ENCODE data around the gene CBX8. TPM values are rescaled to one million over a fixed set of nuclear protein-coding genes. Genes with fewer than 3 reads are reported as not detected.
A peak's percentile ranks its signal among the peaks of the same experiment; 100 is the strongest.
"Not testable (repeated sequence)": the region's sequence is repeated elsewhere in the genome, so short reads cannot be mapped to it uniquely, and the experiment has no call there.

The CBX8 gene
- total RNA-seq, 2 experiments from 2014 or later, result 4.3 to 6.4 TPM

- Mint-ChIP-seq H3K27ac (no peak overlapping the region), H3K9me3 (no peaks in the 10 kb centered on the region), H3K36me3 (ENCODE audit: low read depth) (no peaks in the 10 kb centered on the region), H3K27me3 (peaks cover 40% of the 10 kb centered on the region), H3K4me3 (no peak overlapping the region), H3K4me1 (peaks cover 27% of the 10 kb centered on the region)
- no peak for DNase-seq
- CTCF ChIA-PET, result interaction anchor here (0.8 to 1.8 kb wide), 2 partner anchors 9 to 58 kb away, joined by 3 to 5 read pairs; partner anchors contain the start of gene CBX4
- POLR2A ChIA-PET, result no interaction called here
Measured at GRCh38 chr17:79781736-79782575, 14.9 kb downstream of the CBX8 start.

- no peak for DNase-seq
- Mint-ChIP-seq H3K4me1 (peaks cover 32% of the 10 kb centered on the region), H3K36me3 (ENCODE audit: low read depth) (no peaks in the 10 kb centered on the region), H3K9me3 (no peaks in the 10 kb centered on the region), H3K4me3 (no peak overlapping the region), H3K27me3 (peaks cover 42% of the 10 kb centered on the region), H3K27ac (no peak overlapping the region)
- POLR2A ChIA-PET, result no interaction called here
- CTCF ChIA-PET, result interaction anchor here (0.8 to 1.8 kb wide), 3 partner anchors 8 to 59 kb away, joined by 3 to 5 read pairs (median 3); partner anchors contain the start of gene CBX4
Measured at GRCh38 chr17:79781012-79781650, 15.7 kb downstream of the CBX8 start.

GRCh38 chr17:79779661-79780365 lies 17.1 kb downstream of the CBX8 start:
- peaks cover 54% of the 10 kb centered on the region for H3K27me3 Mint-ChIP-seq
- H3K9me3 Mint-ChIP-seq, result no peaks in the 10 kb centered on the region
- CTCF ChIA-PET, result interaction anchor here (1.3 to 1.4 kb wide), 2 partner anchors 10 to 27 kb away, joined by 3 read pairs; no protein-coding TSS in a partner anchor
- no peak for DNase-seq
- H3K36me3 Mint-ChIP-seq (ENCODE audit: low read depth), result no peaks in the 10 kb centered on the region
- peak overlapping the region; percentile 82 for H3K4me3 Mint-ChIP-seq
- POLR2A ChIA-PET, result no interaction called here
- H3K4me1 Mint-ChIP-seq, result peaks cover 32% of the 10 kb centered on the region
- no peak overlapping the region for H3K27ac Mint-ChIP-seq

- peaks cover 61% of the 10 kb centered on the region for H3K27me3 Mint-ChIP-seq
- H3K4me1 Mint-ChIP-seq, result peaks cover 32% of the 10 kb centered on the region
- no peaks in the 10 kb centered on the region for H3K9me3 Mint-ChIP-seq
- no peak overlapping the region for H3K27ac Mint-ChIP-seq
- no peaks in the 10 kb centered on the region for H3K36me3 Mint-ChIP-seq (ENCODE audit: low read depth)
- ChIA-PET CTCF (interaction anchor here (0.6 to 1.4 kb wide), 3 partner anchors 27 to 1138 kb away, joined by 3 to 5 read pairs (median 3); no protein-coding TSS in a partner anchor), POLR2A (no interaction called here)
- no peak for DNase-seq
- peak overlapping the region; percentile 82 for H3K4me3 Mint-ChIP-seq
Measured at GRCh38 chr17:79779084-79779529, 17.8 kb downstream of the CBX8 start.

- peaks cover 32% of the 10 kb centered on the region for H3K4me1 Mint-ChIP-seq
- no peak for DNase-seq
- H3K9me3 Mint-ChIP-seq, result no peaks in the 10 kb centered on the region
- no peaks in the 10 kb centered on the region for H3K36me3 Mint-ChIP-seq (ENCODE audit: low read depth)
- POLR2A ChIA-PET, result no interaction called here
- CTCF ChIA-PET, result interaction anchor here (0.6 to 0.9 kb wide), 4 partner anchors 35 to 1137 kb away, joined by 3 to 7 read pairs (median 4); no protein-coding TSS in a partner anchor
- H3K27ac Mint-ChIP-seq, result peak overlapping the region; percentile 76
- H3K4me3 Mint-ChIP-seq, result peak overlapping the region; percentile 82
- H3K27me3 Mint-ChIP-seq, result peaks cover 66% of the 10 kb centered on the region
Measured at GRCh38 chr17:79778504-79779083, 18.3 kb downstream of the CBX8 start.

GRCh38 chr17:79777894-79778503 lies 18.9 kb downstream of the CBX8 start, which contains the start of gene CBX2:
Gene CBX2, plus strand, starts transcription at chr17:79778148. Its CDS starts 88 bp downstream, at chr17:79778236.
- ChIA-PET POLR2A (no interaction called here), CTCF (interaction anchor here (0.6 kb wide), 2 partner anchors 38 to 316 kb away, joined by 3 to 7 read pairs; no protein-coding TSS in a partner anchor)
- Mint-ChIP-seq H3K27me3 (peaks cover 66% of the 10 kb centered on the region), H3K4me1 (peaks cover 32% of the 10 kb centered on the region), H3K4me3 (peak within 1 kb of the TSS; percentile 82), H3K9me3 (no peaks in the 10 kb centered on the region), H3K27ac (peak within 1 kb of the TSS; percentile 76), H3K36me3 (ENCODE audit: low read depth) (no peaks in the 10 kb centered on the region)
- peak; percentile 79 for DNase-seq

- peak; percentile 42 for DNase-seq
- no peaks in the 10 kb centered on the region for H3K36me3 Mint-ChIP-seq (ENCODE audit: low read depth)
- H3K27ac Mint-ChIP-seq, result no peak overlapping the region
- peaks cover 61% of the 10 kb centered on the region for H3K27me3 Mint-ChIP-seq
- ChIA-PET POLR2A (no interaction called here), CTCF (interaction anchor here (0.9 to 2.4 kb wide), 2 partner anchors 31 to 63 kb away, joined by 5 to 6 read pairs; no protein-coding TSS in a partner anchor)
- peak overlapping the region; percentile 71 for H3K4me3 Mint-ChIP-seq
- peaks cover 27% of the 10 kb centered on the region for H3K4me1 Mint-ChIP-seq
- H3K9me3 Mint-ChIP-seq, result no peaks in the 10 kb centered on the region
Measured at GRCh38 chr17:79777120-79777893, 19.6 kb downstream of the CBX8 start.

GRCh38 chr17:79776376-79777119 lies 20.3 kb downstream of the CBX8 start:
- no peak for DNase-seq
- Mint-ChIP-seq H3K36me3 (ENCODE audit: low read depth) (no peaks in the 10 kb centered on the region), H3K27me3 (peaks cover 61% of the 10 kb centered on the region), H3K27ac (no peak overlapping the region), H3K9me3 (no peaks in the 10 kb centered on the region), H3K4me1 (peaks cover 24% of the 10 kb centered on the region), H3K4me3 (peak overlapping the region; percentile 71)
- ChIA-PET POLR2A (no interaction called here), CTCF (interaction anchor here (0.9 to 2.4 kb wide), 2 partner anchors 30 to 64 kb away, joined by 5 to 6 read pairs; no protein-coding TSS in a partner anchor)

GRCh38 chr17:79775632-79776031 lies 21.2 kb downstream of the CBX8 start:
- no peak overlapping the region for H3K27ac Mint-ChIP-seq
- ChIA-PET CTCF (interaction anchor here (1.6 to 2.4 kb wide), 3 partner anchors 14 to 69 kb away, joined by 3 to 6 read pairs (median 5); no protein-coding TSS in a partner anchor), POLR2A (no interaction called here)
- no peak overlapping the region for H3K4me3 Mint-ChIP-seq
- H3K9me3 Mint-ChIP-seq, result no peaks in the 10 kb centered on the region
- no peaks in the 10 kb centered on the region for H3K36me3 Mint-ChIP-seq (ENCODE audit: low read depth)
- DNase-seq, result no peak
- H3K4me1 Mint-ChIP-seq, result peaks cover 20% of the 10 kb centered on the region
- peaks cover 57% of the 10 kb centered on the region for H3K27me3 Mint-ChIP-seq

- Mint-ChIP-seq H3K27me3 (peaks cover 53% of the 10 kb centered on the region), H3K36me3 (ENCODE audit: low read depth) (no peaks in the 10 kb centered on the region), H3K4me3 (no peak overlapping the region), H3K9me3 (no peaks in the 10 kb centered on the region), H3K27ac (no peak overlapping the region), H3K4me1 (peaks cover 17% of the 10 kb centered on the region)
- DNase-seq, result no peak
- POLR2A ChIA-PET, result no interaction called here
- CTCF ChIA-PET, result interaction anchor here (0.8 to 1.8 kb wide), 5 partner anchors 15 to 70 kb away, joined by 3 to 5 read pairs (median 4); no protein-coding TSS in a partner anchor
Measured at GRCh38 chr17:79774561-79774975, 22.3 kb downstream of the CBX8 start.

- POLR2A ChIA-PET; H3K36me3 Mint-ChIP-seq (ENCODE audit: low read depth); CTCF ChIA-PET; DNase-seq; H3K9me3 Mint-ChIP-seq; H3K27ac Mint-ChIP-seq; H3K4me3 Mint-ChIP-seq; H3K4me1 Mint-ChIP-seq: not testable (repeated sequence)
- H3K27me3 Mint-ChIP-seq, result peaks cover 42% of the 10 kb centered on the region
Measured at GRCh38 chr17:79772726-79773125, 24.2 kb downstream of the CBX8 start.

Data from activated CD4-positive, alpha-beta T cell treated with anti-CD3 and anti-CD28 coated beads, Interleukin-2, amount 10 ng/mL, durations not matched to agents 7 days and 5 days (primary cell).